H1 (cell line): Measurements from ENCODE around the gene OGDHL.

Experiments
- BCL11A ChIP-seq, 2 experiments: IDR thresholded peaks; one replicate each; pipeline ENCODE4 v1.6.1; 2011; ENCODE audit warnings: low read depth in 2 of 2, low read length in 2 of 2, mild to moderate bottlenecking in 2 of 2
- CBX5 ChIP-seq: fragments of 300-800, 300-1000 bp; sonication (generic); IDR thresholded peaks from 2 replicates; pipeline ENCODE4 v1.7.1; 2016; ENCODE audit warnings: antibody characterized with exemption, low read length, low read depth
- CTCF ChIP-seq, 3 experiments: IDR thresholded peaks; 1 replicate in 2 of 3; 2 replicates in 1 of 3; pipeline versions ENCODE4 v1.5.1 to v1.6.1; 2011; ENCODE audit warnings: low read length in 3 of 3, mild to moderate bottlenecking in 3 of 3, inconsistent platforms in 2 of 3, low read depth in 1 of 3, moderate library complexity in 1 of 3; ENCODE audit not compliant: insufficient read depth in 1 of 3; ENCODE audit errors: control extremely low read depth in 1 of 3
- EZH2 ChIP-seq: fragments of 200-600 bp; sonication (generic); IDR thresholded peaks from 2 replicates; pipeline ENCODE4 v1.7.1; 2012; ENCODE audit warnings: low read depth, mild to moderate bottlenecking, moderate library complexity, low read length, inconsistent platforms; ENCODE audit not compliant: severe bottlenecking
- HDAC6 ChIP-seq: IDR thresholded peaks from one replicate; pipeline ENCODE4 v1.7.1; 2012; ENCODE audit warnings: low read depth, mild to moderate bottlenecking, inconsistent platforms, low read length, moderate library complexity
- KDM1A ChIP-seq: fragments of 200-600, 300-600 bp; sonication (generic); IDR thresholded peaks from 2 replicates; pipeline ENCODE4 v1.7.1; 2016; ENCODE audit warnings: mild to moderate bottlenecking, low read length, borderline replicate concordance
- KDM4A ChIP-seq: IDR thresholded peaks from one replicate; pipeline ENCODE4 v1.7.1; 2012; ENCODE audit warnings: low read depth, mild to moderate bottlenecking, moderate library complexity, low read length, inconsistent platforms; ENCODE audit not compliant: severe bottlenecking
- POLR2A ChIP-seq, 2 experiments: IDR thresholded peaks; 1 replicate in 1 of 2; 2 replicates in 1 of 2; pipeline ENCODE4 v1.6.1; 2011; ENCODE audit warnings: low read depth in 2 of 2, low read length in 2 of 2, mild to moderate bottlenecking in 2 of 2; ENCODE audit errors: control extremely low read depth in 1 of 2
- POLR2AphosphoS5 ChIP-seq: IDR thresholded peaks from 2 replicates; pipeline ENCODE4 v1.6.1; 2011; ENCODE audit warnings: low read depth, low read length
- SIRT6 ChIP-seq: IDR thresholded peaks from one replicate; pipeline ENCODE4 v1.7.1; 2012; ENCODE audit warnings: low read length, inconsistent platforms

- TF ChIP-seq CTCF (IDR thresholded peaks at IDR 0.05; ENCODE audit: control extremely low read depth in 1 of 3, insufficient read depth in 1 of 3, low read depth in 1 of 3, low read length in 3 of 3) = no peak
- peak; percentile 51 for TF ChIP-seq EZH2
- TF ChIP-seq SIRT6 = no peak
- no peak for TF ChIP-seq KDM1A
- no peak for TF ChIP-seq HDAC6
- no peak for TF ChIP-seq KDM4A
- no peak for TF ChIP-seq BCL11A (IDR thresholded peaks at IDR 0.05; ENCODE audit: low read depth in 2 of 2, low read length in 2 of 2)
- no peak for TF ChIP-seq CBX5
- no peak for TF ChIP-seq POLR2AphosphoS5
- no peak for TF ChIP-seq POLR2A (IDR thresholded peaks at IDR 0.05; ENCODE audit: control extremely low read depth in 1 of 2, low read depth in 2 of 2, low read length in 2 of 2)
Measured at GRCh38 chr10:49768329-49768728, 6.2 kb upstream of the OGDHL start.
